Testis (tissue), 3 donors: ENCODE measurements around the gene ATG9B. TPM values are rescaled to one million over a fixed set of nuclear protein-coding genes. Genes with fewer than 3 reads are reported as not detected.

Experiments used
- DNase-seq: peaks from one replicate; pipeline ENCODE4 v3.0.0-alpha.2; 2019
- H3K27ac ChIP-seq, 2 donors: fragments of 200-600 bp; sonication (generic); one replicate each; pipeline ENCODE4 v1.5.1; 2019
- H3K27me3 ChIP-seq: fragments of 200-600 bp; sonication (generic); one replicate; pipeline ENCODE4 v1.5.1; 2019
- H3K36me3 ChIP-seq: fragments of 200-600 bp; sonication (generic); one replicate; pipeline ENCODE4 v1.5.1; 2017; ENCODE audit warnings: low read depth; ENCODE audit errors: missing control alignments
- H3K4me1 ChIP-seq: fragments of 200-600 bp; sonication (generic); one replicate; pipeline ENCODE4 v1.5.1; 2019
- H3K4me3 ChIP-seq, 2 donors: fragments of 200-600 bp; sonication (generic); one replicate each; pipeline ENCODE4 v1.5.1; 2017 to 2019
- H3K9me3 ChIP-seq: fragments of 200-600 bp; sonication (generic); one replicate; pipeline ENCODE4 v1.5.1; 2017
- POLR2A ChIP-seq: fragments of 450-650 bp; IDR thresholded peaks from one replicate; pipeline ENCODE4 v1.6.1; 2017; ENCODE audit warnings: antibody characterized with exemption, mild to moderate bottlenecking, moderate library complexity
- WGBS, 2 donors: methylation state at CpG; one replicate each; pipeline ENCODE4 v1.1.5; 2018; 5-methylcytosine and 5-hydroxymethylcytosine counted together
- intact Hi-C: fragments of 100-400 bp; cut with DNase I; formaldehyde crosslinking; loops from one replicate; pipeline ENCODE4 v1.15.1; 2023; ENCODE audit warnings: low total_unique reads
- polyA plus RNA-seq: library from polyadenylated mRNA; stranded (reverse); fragments of 350-450 nt; fragmentation: Illumina TruSeq; extraction: RNeasy Lipid Tissue Mini Kit (QIAGEN cat#74804); gene quantifications from one replicate; pipeline ENCODE4 v1.2.3, GENCODE V29; 2014; ENCODE audit warnings: low read depth, low replicate concordance; ENCODE audit not compliant: insufficient read depth
- total RNA-seq, 2 donors: library from RNA; depleted of rRNA; stranded (reverse); fragments of >200 nt; gene quantifications; one replicate each; pipeline ENCODE4 v1.2.3, GENCODE V29; 2016
- TF ChIP-seq, protein P1 (sequence below), 3 experiments: fragments of 450-650 bp in 2 of 3; fragments of 200-600 bp in 1 of 3; sonication (generic) in 1 of 3; IDR thresholded peaks; one replicate each; pipeline ENCODE4 v1.5.1; 2016 to 2019; ENCODE audit warnings: antibody characterized with exemption in 3 of 3, mild to moderate bottlenecking in 2 of 3, moderate library complexity in 1 of 3

The ATG9B gene
- total and polyA plus RNA-seq, 3 donors from 2014 or later: 14.9 to 29.7 (median 24.8) TPM

- Histone ChIP-seq H3K27me3 (no peaks in the 10 kb centered on the region), H3K36me3 (no peaks in the 10 kb centered on the region), H3K4me1 (peaks cover 4% of the 10 kb centered on the region), H3K9me3 (no peaks in the 10 kb centered on the region), H3K27ac (no peak overlapping the region), H3K4me3 (no peak overlapping the region)
- DNase-seq: no peak
- 67 to 83% methylated on average over 6 to 7 of the region's 7 CpGs for WGBS, 2 donors
- intact Hi-C loops: no loop called here
- TF ChIP-seq, protein P1, sequence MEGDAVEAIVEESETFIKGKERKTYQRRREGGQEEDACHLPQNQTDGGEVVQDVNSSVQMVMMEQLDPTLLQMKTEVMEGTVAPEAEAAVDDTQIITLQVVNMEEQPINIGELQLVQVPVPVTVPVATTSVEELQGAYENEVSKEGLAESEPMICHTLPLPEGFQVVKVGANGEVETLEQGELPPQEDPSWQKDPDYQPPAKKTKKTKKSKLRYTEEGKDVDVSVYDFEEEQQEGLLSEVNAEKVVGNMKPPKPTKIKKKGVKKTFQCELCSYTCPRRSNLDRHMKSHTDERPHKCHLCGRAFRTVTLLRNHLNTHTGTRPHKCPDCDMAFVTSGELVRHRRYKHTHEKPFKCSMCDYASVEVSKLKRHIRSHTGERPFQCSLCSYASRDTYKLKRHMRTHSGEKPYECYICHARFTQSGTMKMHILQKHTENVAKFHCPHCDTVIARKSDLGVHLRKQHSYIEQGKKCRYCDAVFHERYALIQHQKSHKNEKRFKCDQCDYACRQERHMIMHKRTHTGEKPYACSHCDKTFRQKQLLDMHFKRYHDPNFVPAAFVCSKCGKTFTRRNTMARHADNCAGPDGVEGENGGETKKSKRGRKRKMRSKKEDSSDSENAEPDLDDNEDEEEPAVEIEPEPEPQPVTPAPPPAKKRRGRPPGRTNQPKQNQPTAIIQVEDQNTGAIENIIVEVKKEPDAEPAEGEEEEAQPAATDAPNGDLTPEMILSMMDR (IDR thresholded peaks at IDR 0.05): no peak
- TF ChIP-seq POLR2A: no peak
These were observed 16.8 kb downstream of the ATG9B start for GRCh38 chr7:151007469-151007898.

GRCh38 chr7:151006590-151007300, 17.5 kb downstream of the ATG9B start:
- Histone ChIP-seq H3K27me3 (no peaks in the 10 kb centered on the region), H3K9me3 (no peaks in the 10 kb centered on the region), H3K4me3 (no peak overlapping the region), H3K27ac (no peak overlapping the region), H3K4me1 (peaks cover 4% of the 10 kb centered on the region), H3K36me3 (no peaks in the 10 kb centered on the region)
- DNase-seq: no peak
- TF ChIP-seq, protein P1 (IDR thresholded peaks at IDR 0.05): no peak
- TF ChIP-seq POLR2A: no peak
- 92 to 96% methylated on average over 12 to 23 of the region's 23 CpGs for WGBS, 2 donors
- intact Hi-C loops: no loop called here

GRCh38 chr7:151005566-151005965, 18.7 kb downstream of the ATG9B start:
- Histone ChIP-seq H3K36me3 (no peaks in the 10 kb centered on the region), H3K9me3 (no peaks in the 10 kb centered on the region), H3K4me1 (peaks cover 4% of the 10 kb centered on the region), H3K4me3 (no peak overlapping the region), H3K27me3 (no peaks in the 10 kb centered on the region), H3K27ac (no peak overlapping the region)
- no peak for TF ChIP-seq POLR2A
- TF ChIP-seq, protein P1 (IDR thresholded peaks at IDR 0.05): no peak
- WGBS, 2 donors: 64 to 66% methylated on average over 9 of the region's 9 CpGs
- intact Hi-C loops: no loop called here
- no peak for DNase-seq

DNA sequence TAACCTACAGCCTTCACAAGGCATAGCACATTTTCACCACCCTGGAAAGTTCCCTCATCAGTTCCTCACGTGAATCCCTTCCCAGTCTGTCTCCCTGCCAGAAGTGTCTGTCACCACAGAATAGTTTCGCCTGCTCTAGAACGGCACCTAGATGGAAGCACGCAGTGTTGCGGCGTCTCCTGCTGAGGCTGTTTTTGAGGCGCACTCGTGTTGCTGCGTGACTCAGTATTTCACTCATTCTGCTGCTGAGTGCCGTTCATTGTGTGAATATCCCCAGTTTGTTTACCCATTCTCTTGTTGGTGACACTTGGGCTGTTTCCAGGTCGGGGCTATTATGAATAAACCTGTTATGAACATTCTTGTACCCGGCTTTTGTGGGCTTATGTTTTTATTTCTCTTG, 20.7 kb downstream of the ATG9B start:
- H3K4me3 ChIP-seq: no peak overlapping the region
- no peaks in the 10 kb centered on the region for H3K4me1 ChIP-seq
- no peaks in the 10 kb centered on the region for H3K9me3 ChIP-seq
- H3K27me3 ChIP-seq: no peaks in the 10 kb centered on the region
- no peaks in the 10 kb centered on the region for H3K36me3 ChIP-seq
- no peak for TF ChIP-seq POLR2A
- H3K27ac ChIP-seq: no peak overlapping the region
- DNase-seq: no peak
- intact Hi-C loops: no loop called here
- WGBS, 2 donors: 87 to 92% methylated on average over 12 of the region's 12 CpGs

GRCh38 chr7:151001546-151001945, 22.7 kb downstream of the ATG9B start:
- DNase-seq: no peak
- Histone ChIP-seq H3K4me1 (peaks cover 5% of the 10 kb centered on the region), H3K9me3 (no peaks in the 10 kb centered on the region), H3K4me3 (no peak overlapping the region), H3K27ac (no peak overlapping the region), H3K27me3 (no peaks in the 10 kb centered on the region), H3K36me3 (no peaks in the 10 kb centered on the region)
- intact Hi-C loops: no loop called here
- TF ChIP-seq, protein P1 (IDR thresholded peaks at IDR 0.05): no peak
- TF ChIP-seq POLR2A: no peak
- WGBS, 2 donors: 94 to 97% methylated on average over 13 to 16 of the region's 16 CpGs
